SK-N-SH treated with all-trans-retinoic acid at 6 μM for 48 hours (cell line): ENCODE data around the gene SPRR2D.

ENCODE experiments used
- ATAC-seq: fragments of 200-7000 bp; cut with Tn5 transposase; 3 replicates; pipeline ENCODE4 v1.9.1; 2020; ENCODE audit warnings: mild to moderate bottlenecking, moderate library complexity
- ARNTL ChIP-seq: fragments of 450-650 bp; formaldehyde crosslinking; IDR thresholded peaks from 2 replicates; pipeline ENCODE4 v1.5.0; 2020; ENCODE audit warnings: low read depth, mild to moderate bottlenecking, moderate library complexity, borderline replicate concordance
- BACH2 ChIP-seq: fragments of 250-450 bp; sonication (Bioruptor Pico); IDR thresholded peaks from 2 replicates; pipeline ENCODE4 v1.9.0; 2021; ENCODE audit warnings: mild to moderate bottlenecking, borderline replicate concordance
- CREB5 ChIP-seq: fragments of 250-450 bp; sonication (Bioruptor Pico); IDR thresholded peaks from 2 replicates; pipeline ENCODE4 v1.5.1; 2020; ENCODE audit warnings: low read depth, mild to moderate bottlenecking, moderate library complexity
- CSDC2 ChIP-seq: fragments of 250-450 bp; sonication (Bioruptor Pico); IDR thresholded peaks from 2 replicates; pipeline ENCODE4 v1.5.0; 2020; ENCODE audit warnings: mild to moderate bottlenecking, moderate library complexity
- CSRNP3 ChIP-seq: fragments of 250-450 bp; sonication (Bioruptor Pico); IDR thresholded peaks from 2 replicates; pipeline ENCODE4 v1.5.1; 2021; ENCODE audit warnings: mild to moderate bottlenecking, moderate library complexity
- ESRRG ChIP-seq: fragments of 250-450 bp; sonication (Bioruptor Pico); IDR thresholded peaks from 2 replicates; pipeline ENCODE4 v1.6.1; 2021; ENCODE audit warnings: mild to moderate bottlenecking
- GLIS3 ChIP-seq: fragments of 250-450 bp; sonication (Bioruptor Pico); IDR thresholded peaks from 2 replicates; pipeline ENCODE4 v1.5.0; 2020; ENCODE audit warnings: mild to moderate bottlenecking, moderate library complexity
- ISL1 ChIP-seq: fragments of 250-450 bp; sonication (Bioruptor Pico); IDR thresholded peaks from 2 replicates; pipeline ENCODE4 v2.1.2; 2022; ENCODE audit warnings: mild to moderate bottlenecking, moderate library complexity
- OSR1 ChIP-seq: fragments of 250-450 bp; sonication (Bioruptor Pico); IDR thresholded peaks from 2 replicates; pipeline ENCODE4 v1.8.0; 2022; ENCODE audit warnings: moderate library complexity, mild to moderate bottlenecking, inconsistent platforms
- PATZ1 ChIP-seq: fragments of 250-450 bp; sonication (Bioruptor Pico); IDR thresholded peaks from 2 replicates; pipeline ENCODE4 v1.8.0; 2020; ENCODE audit warnings: mild to moderate bottlenecking, moderate library complexity, borderline replicate concordance
- PPARA ChIP-seq: fragments of 250-450 bp; sonication (Bioruptor Pico); IDR thresholded peaks from 2 replicates; pipeline ENCODE4 v1.5.0; 2020; ENCODE audit warnings: mild to moderate bottlenecking, borderline replicate concordance
- RARB ChIP-seq: fragments of 250-450 bp; sonication (Bioruptor Pico); IDR thresholded peaks from 2 replicates; pipeline ENCODE4 v1.8.0; 2021; ENCODE audit warnings: mild to moderate bottlenecking, moderate library complexity
- SNAI2 ChIP-seq: fragments of 250-450 bp; sonication (Bioruptor Pico); IDR thresholded peaks from 2 replicates; pipeline ENCODE4 v1.5.0; 2020; ENCODE audit warnings: mild to moderate bottlenecking, moderate library complexity
- TCF4 ChIP-seq: fragments of 250-450 bp; sonication (Bioruptor Pico); IDR thresholded peaks from 2 replicates; pipeline ENCODE4 v1.8.0; 2021; ENCODE audit warnings: mild to moderate bottlenecking, moderate library complexity, borderline replicate concordance
- TOX ChIP-seq: fragments of 250-450 bp; sonication (Bioruptor Pico); IDR thresholded peaks from 2 replicates; pipeline ENCODE4 v1.8.0; 2021; ENCODE audit warnings: mild to moderate bottlenecking, moderate library complexity, borderline replicate concordance
- ZC3H10 ChIP-seq: fragments of 250-450 bp; sonication (Bioruptor Pico); IDR thresholded peaks from 2 replicates; pipeline ENCODE4 v1.5.1; 2021; ENCODE audit warnings: mild to moderate bottlenecking, moderate library complexity
- ZFP30 ChIP-seq: fragments of 450-650 bp; formaldehyde crosslinking; IDR thresholded peaks from 2 replicates; pipeline ENCODE4 v1.5.0; 2022; ENCODE audit warnings: mild to moderate bottlenecking, moderate library complexity
- ZNF565 ChIP-seq: fragments of 450-650 bp; formaldehyde crosslinking; conservative IDR thresholded peaks from 2 replicates; pipeline ENCODE4 v1.5.0; 2020; ENCODE audit warnings: low read depth, mild to moderate bottlenecking, moderate library complexity
- ZNF70 ChIP-seq: fragments of 450-650 bp; formaldehyde crosslinking; IDR thresholded peaks from 2 replicates; pipeline ENCODE4 v1.5.0; 2020; ENCODE audit warnings: mild to moderate bottlenecking, moderate library complexity
- ZNF8 ChIP-seq: fragments of 450-650 bp; formaldehyde crosslinking; IDR thresholded peaks from 2 replicates; pipeline ENCODE4 v1.5.0; 2020; ENCODE audit warnings: mild to moderate bottlenecking, moderate library complexity
- TF ChIP-seq, protein P1 (sequence below): fragments of 250-450 bp; sonication (Bioruptor Pico); IDR thresholded peaks from 2 replicates; pipeline ENCODE4 v1.5.0; 2020; ENCODE audit warnings: mild to moderate bottlenecking, moderate library complexity
- TF ChIP-seq, protein P2 (sequence below): fragments of 250-450 bp; sonication (Bioruptor Pico); IDR thresholded peaks from 2 replicates; pipeline ENCODE4 v1.8.0; 2021; ENCODE audit warnings: low read depth, mild to moderate bottlenecking, moderate library complexity, borderline replicate concordance

SPRR2D gene

DNA sequence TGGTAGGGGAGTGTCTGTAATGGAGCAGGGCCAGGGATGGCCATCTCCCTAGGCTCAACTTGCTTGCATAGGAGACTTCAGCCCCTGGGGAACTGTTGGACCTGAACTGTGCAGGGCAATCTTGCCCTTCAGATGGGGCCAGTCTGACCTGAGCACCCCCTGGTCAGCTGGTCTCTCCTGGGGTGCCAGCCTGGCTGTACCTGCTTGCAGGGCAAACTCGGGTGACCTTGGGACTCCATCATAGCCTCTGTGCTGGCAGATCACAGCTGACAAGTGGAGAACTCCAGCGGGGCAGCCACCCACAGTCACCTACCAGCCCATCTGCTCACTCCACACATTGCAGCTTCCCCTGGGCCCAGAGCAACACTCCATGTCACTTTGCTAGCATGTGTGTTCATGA, 8.3 kb upstream of the SPRR2D start:
- no peak for TF ChIP-seq OSR1 (CRISPR knock-in tag)
- no peak for TF ChIP-seq ZC3H10 (CRISPR knock-in tag)
- no peak for TF ChIP-seq ZFP30 (CRISPR knock-in tag)
- no peak for TF ChIP-seq ISL1 (CRISPR knock-in tag)
- TF ChIP-seq TOX (CRISPR knock-in tag), result no peak
- TF ChIP-seq ZNF70 (CRISPR knock-in tag), result no peak
- TF ChIP-seq TCF4 (CRISPR knock-in tag), result no peak
- TF ChIP-seq PATZ1 (CRISPR knock-in tag), result no peak
- TF ChIP-seq ZNF8 (CRISPR knock-in tag), result no peak
- no peak for TF ChIP-seq BACH2 (CRISPR knock-in tag)
- no peak for TF ChIP-seq ZNF565 (CRISPR knock-in tag)
- TF ChIP-seq SNAI2 (CRISPR knock-in tag), result no peak
- TF ChIP-seq, protein P1, sequence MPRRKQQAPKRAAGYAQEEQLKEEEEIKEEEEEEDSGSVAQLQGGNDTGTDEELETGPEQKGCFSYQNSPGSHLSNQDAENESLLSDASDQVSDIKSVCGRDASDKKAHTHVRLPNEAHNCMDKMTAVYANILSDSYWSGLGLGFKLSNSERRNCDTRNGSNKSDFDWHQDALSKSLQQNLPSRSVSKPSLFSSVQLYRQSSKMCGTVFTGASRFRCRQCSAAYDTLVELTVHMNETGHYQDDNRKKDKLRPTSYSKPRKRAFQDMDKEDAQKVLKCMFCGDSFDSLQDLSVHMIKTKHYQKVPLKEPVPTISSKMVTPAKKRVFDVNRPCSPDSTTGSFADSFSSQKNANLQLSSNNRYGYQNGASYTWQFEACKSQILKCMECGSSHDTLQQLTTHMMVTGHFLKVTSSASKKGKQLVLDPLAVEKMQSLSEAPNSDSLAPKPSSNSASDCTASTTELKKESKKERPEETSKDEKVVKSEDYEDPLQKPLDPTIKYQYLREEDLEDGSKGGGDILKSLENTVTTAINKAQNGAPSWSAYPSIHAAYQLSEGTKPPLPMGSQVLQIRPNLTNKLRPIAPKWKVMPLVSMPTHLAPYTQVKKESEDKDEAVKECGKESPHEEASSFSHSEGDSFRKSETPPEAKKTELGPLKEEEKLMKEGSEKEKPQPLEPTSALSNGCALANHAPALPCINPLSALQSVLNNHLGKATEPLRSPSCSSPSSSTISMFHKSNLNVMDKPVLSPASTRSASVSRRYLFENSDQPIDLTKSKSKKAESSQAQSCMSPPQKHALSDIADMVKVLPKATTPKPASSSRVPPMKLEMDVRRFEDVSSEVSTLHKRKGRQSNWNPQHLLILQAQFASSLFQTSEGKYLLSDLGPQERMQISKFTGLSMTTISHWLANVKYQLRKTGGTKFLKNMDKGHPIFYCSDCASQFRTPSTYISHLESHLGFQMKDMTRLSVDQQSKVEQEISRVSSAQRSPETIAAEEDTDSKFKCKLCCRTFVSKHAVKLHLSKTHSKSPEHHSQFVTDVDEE (CRISPR knock-in tag), result no peak
- TF ChIP-seq CSRNP3 (CRISPR knock-in tag), result no peak
- no peak for TF ChIP-seq RARB (CRISPR knock-in tag)
- TF ChIP-seq, protein P2, sequence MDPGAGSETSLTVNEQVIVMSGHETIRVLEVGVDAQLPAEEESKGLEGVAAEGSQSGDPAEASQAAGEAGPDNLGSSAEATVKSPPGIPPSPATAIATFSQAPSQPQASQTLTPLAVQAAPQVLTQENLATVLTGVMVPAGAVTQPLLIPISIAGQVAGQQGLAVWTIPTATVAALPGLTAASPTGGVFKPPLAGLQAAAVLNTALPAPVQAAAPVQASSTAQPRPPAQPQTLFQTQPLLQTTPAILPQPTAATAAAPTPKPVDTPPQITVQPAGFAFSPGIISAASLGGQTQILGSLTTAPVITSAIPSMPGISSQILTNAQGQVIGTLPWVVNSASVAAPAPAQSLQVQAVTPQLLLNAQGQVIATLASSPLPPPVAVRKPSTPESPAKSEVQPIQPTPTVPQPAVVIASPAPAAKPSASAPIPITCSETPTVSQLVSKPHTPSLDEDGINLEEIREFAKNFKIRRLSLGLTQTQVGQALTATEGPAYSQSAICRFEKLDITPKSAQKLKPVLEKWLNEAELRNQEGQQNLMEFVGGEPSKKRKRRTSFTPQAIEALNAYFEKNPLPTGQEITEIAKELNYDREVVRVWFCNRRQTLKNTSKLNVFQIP (CRISPR knock-in tag), result no peak
- no peak for TF ChIP-seq CSDC2 (CRISPR knock-in tag)
- TF ChIP-seq ARNTL (CRISPR knock-in tag), result no peak
- TF ChIP-seq PPARA (CRISPR knock-in tag), result no peak
- TF ChIP-seq, all 23 proteins: peak for 0
- no peak for ATAC-seq

- ATAC-seq, result no peak
- TF ChIP-seq ARNTL (CRISPR knock-in tag) (no peak), RARB (CRISPR knock-in tag) (no peak), ESRRG (no peak), OSR1 (CRISPR knock-in tag) (no peak), GLIS3 (CRISPR knock-in tag) (no peak), ISL1 (CRISPR knock-in tag) (no peak), ZC3H10 (CRISPR knock-in tag) (no peak), TOX (CRISPR knock-in tag) (no peak), ZNF70 (CRISPR knock-in tag) (no peak), TCF4 (CRISPR knock-in tag) (no peak), PPARA (CRISPR knock-in tag) (no peak), CSRNP3 (CRISPR knock-in tag) (no peak), SNAI2 (CRISPR knock-in tag) (no peak), BACH2 (CRISPR knock-in tag) (no peak), CREB5 (no peak), PATZ1 (CRISPR knock-in tag) (no peak)
- TF ChIP-seq, protein P1 (CRISPR knock-in tag), result no peak
Observed at GRCh38 chr1:153035211-153035610, 5.7 kb downstream of the SPRR2D start.
